ENCODE results near the gene TINCR.

DNA sequence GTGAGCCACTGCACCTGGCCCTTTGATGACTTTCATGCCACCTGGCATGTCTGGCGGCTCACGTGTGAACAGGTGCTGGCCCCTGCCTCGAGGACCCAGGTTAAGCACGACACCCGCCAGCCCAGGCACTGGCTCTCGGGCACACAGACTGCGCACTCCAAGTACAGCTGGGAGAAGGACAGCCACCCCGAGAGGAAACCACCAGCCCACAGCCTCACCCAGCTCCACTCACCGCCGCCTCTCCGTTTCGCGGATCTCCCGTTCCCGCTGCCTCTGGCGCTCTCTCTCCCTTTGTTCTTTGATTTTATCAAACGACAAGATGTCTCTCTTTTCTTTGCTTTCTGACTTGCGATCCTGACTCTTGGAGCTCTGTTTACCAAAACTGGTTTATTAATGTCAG lies 27.4 kb upstream of the TINCR start:
- no peak for TF ChIP-seq POLR2A (IDR thresholded peaks at IDR 0.05)
- no peak for TF ChIP-seq CTCF (IDR thresholded peaks at IDR 0.05 in 8 of 11, conservative IDR thresholded peaks at IDR 0.05 in 3 of 11)
- peak in 1 of 3 donors; percentile 59 for TF ChIP-seq POLR2AphosphoS5 (IDR thresholded peaks at IDR 0.05)
